Esophagus muscularis mucosa (tissue), 4 donors: ENCODE measurements around the gene COPS6. TPM values are rescaled to one million over a fixed set of nuclear protein-coding genes. Genes with fewer than 3 reads are reported as not detected.

Source experiments
- DNase-seq: peaks from one replicate; pipeline ENCODE4 v3.0.0-alpha.2; 2017; ENCODE audit errors: extremely low spot score
- H3K27ac ChIP-seq, 4 donors: fragments of 200-600 bp; sonication (generic); replicated peaks in 1 of 4; 1 replicate in 3 of 4; 2 replicates in 1 of 4; pipeline ENCODE4 v1.5.1; 2016 to 2019; ENCODE audit warnings: mild to moderate bottlenecking in 1 of 4
- H3K27me3 ChIP-seq, 4 donors: fragments of 200-600 bp; sonication (generic); one replicate each; pipeline versions ENCODE4 v1.5.1 to v1.6.0; 2016 to 2019
- H3K36me3 ChIP-seq, 4 donors: fragments of 200-600 bp; sonication (generic); one replicate each; pipeline ENCODE4 v1.5.1; 2016 to 2019
- H3K4me1 ChIP-seq, 4 donors: fragments of 200-600 bp; sonication (generic); one replicate each; pipeline ENCODE4 v1.5.1; 2016 to 2019
- H3K4me3 ChIP-seq, 4 donors: fragments of 200-600 bp; sonication (generic); 1 replicate in 2 of 4; 2 replicates in 2 of 4; pipeline ENCODE4 v1.5.1; 2016 to 2019; ENCODE audit warnings: mild to moderate bottlenecking in 4 of 4, moderate library complexity in 1 of 4
- H3K9me3 ChIP-seq, 4 donors: fragments of 200-600 bp; sonication (generic); 1 replicate in 3 of 4; 2 replicates in 1 of 4; pipeline ENCODE4 v1.5.1; 2016 to 2019
- CTCF ChIP-seq, 3 experiments: fragments of 200-600 bp in 2 of 3; fragments of 450-650 bp in 1 of 3; sonication (generic) in 2 of 3; IDR thresholded peaks; one replicate each; pipeline ENCODE4 v1.5.1; 2017 to 2019; ENCODE audit warnings: antibody characterized with exemption in 3 of 3, mild to moderate bottlenecking in 2 of 3, moderate library complexity in 1 of 3
- EP300 ChIP-seq: sonication (generic); formaldehyde crosslinking; IDR thresholded peaks from one replicate; pipeline ENCODE4 v1.6.1; 2017; ENCODE audit warnings: antibody characterized with exemption
- POLR2A ChIP-seq: fragments of 450-650 bp; IDR thresholded peaks from one replicate; pipeline ENCODE4 v1.6.1; 2017; ENCODE audit warnings: antibody characterized with exemption, moderate library complexity, mild to moderate bottlenecking, low read depth
- POLR2AphosphoS5 ChIP-seq, 2 donors: sonication (generic); formaldehyde crosslinking; IDR thresholded peaks; one replicate each; pipeline ENCODE4 v1.6.1; 2017; ENCODE audit warnings: antibody characterized with exemption in 2 of 2
- WGBS: methylation state at CpG from one replicate; pipeline ENCODE4 v1.1.5; 2018; 5-methylcytosine and 5-hydroxymethylcytosine counted together
- intact Hi-C: fragments of 100-400 bp; cut with DNase I; formaldehyde crosslinking; loops from one replicate; pipeline ENCODE4 v1.15.1; 2023
- total RNA-seq, 4 donors: library from RNA; depleted of rRNA; stranded (reverse); fragments of >200 nt; gene quantifications; one replicate each; pipeline versions ENCODE4 v1.1.0 to v1.2.1, GENCODE V29; 2016

Gene COPS6
- total RNA-seq, 4 donors from 2014 or later: 49.4 to 97.6 (median 73.7) TPM

GRCh38 chr7:100107890-100108289, 19.1 kb downstream of the COPS6 start:
- H3K27ac ChIP-seq: no peak overlapping the region
- no peaks in the 10 kb centered on the region for H3K27me3 ChIP-seq
- intact Hi-C loops: no loop called here
- H3K4me1 ChIP-seq: peaks cover 0 to 6% (median 2%) of the 10 kb centered on the region in 4 donors
- no peaks in the 10 kb centered on the region for H3K9me3 ChIP-seq
- TF ChIP-seq POLR2AphosphoS5 (IDR thresholded peaks at IDR 0.05): no peak
- TF ChIP-seq POLR2A: no peak
- TF ChIP-seq CTCF (IDR thresholded peaks at IDR 0.05): no peak
- TF ChIP-seq EP300: no peak
- H3K4me3 ChIP-seq: no peak overlapping the region
- no peak for DNase-seq
- WGBS: 80% methylated on average over 10 of the region's 11 CpGs
- peaks cover 60 to 100% (median 99%) of the 10 kb centered on the region in 4 donors for H3K36me3 ChIP-seq

- Histone ChIP-seq H3K27me3 (no peaks in the 10 kb centered on the region), H3K4me1 (no peaks in the 10 kb centered on the region), H3K4me3 (no peak overlapping the region), H3K27ac (no peak overlapping the region), H3K9me3 (no peaks in the 10 kb centered on the region), H3K36me3 (peaks cover 53 to 99% (median 96%) of the 10 kb centered on the region in 4 donors)
- no peak for TF ChIP-seq CTCF (IDR thresholded peaks at IDR 0.05)
- TF ChIP-seq EP300: no peak
- no peak for TF ChIP-seq POLR2AphosphoS5 (IDR thresholded peaks at IDR 0.05)
- TF ChIP-seq POLR2A: no peak
- intact Hi-C loops: no loop called here
- 85% methylated on average over 12 of the region's 12 CpGs for WGBS
- no peak for DNase-seq
Measured at GRCh38 chr7:100109521-100110163, 20.9 kb downstream of the COPS6 start.

GRCh38 chr7:100111156-100111555, 22.4 kb downstream of the COPS6 start:
- peaks cover 38 to 89% (median 81%) of the 10 kb centered on the region in 4 donors for H3K36me3 ChIP-seq
- intact Hi-C loops: no loop called here

GRCh38 chr7:100111914-100112313, 23.1 kb downstream of the COPS6 start:
- Histone ChIP-seq H3K4me1 (no peaks in the 10 kb centered on the region), H3K36me3 (peaks cover 30 to 82% (median 74%) of the 10 kb centered on the region in 4 donors), H3K9me3 (no peaks in the 10 kb centered on the region), H3K27ac (no peak overlapping the region), H3K27me3 (no peaks in the 10 kb centered on the region), H3K4me3 (no peak overlapping the region)
- no peak for TF ChIP-seq CTCF (IDR thresholded peaks at IDR 0.05)
- no peak for TF ChIP-seq EP300
- no peak for TF ChIP-seq POLR2AphosphoS5 (IDR thresholded peaks at IDR 0.05)
- no peak for TF ChIP-seq POLR2A
- WGBS: 78% methylated on average over 7 of the region's 13 CpGs
- no peak for DNase-seq
- intact Hi-C loops: no loop called here

More at GRCh38 chr7:100111156-100111555, 22.4 kb downstream of the COPS6 start:
- WGBS: 93% methylated on average over 6 of the region's 7 CpGs
- TF ChIP-seq CTCF (IDR thresholded peaks at IDR 0.05) (no peak), EP300 (no peak), POLR2AphosphoS5 (IDR thresholded peaks at IDR 0.05) (no peak), POLR2A (no peak)
- Histone ChIP-seq H3K9me3 (no peaks in the 10 kb centered on the region), H3K4me3 (no peak overlapping the region), H3K27ac (no peak overlapping the region), H3K27me3 (no peaks in the 10 kb centered on the region), H3K4me1 (no peaks in the 10 kb centered on the region)
- no peak for DNase-seq

- H3K27me3 ChIP-seq: no peaks in the 10 kb centered on the region
Measured at GRCh38 chr7:100115026-100115425, 26.3 kb downstream of the COPS6 start.

More at GRCh38 chr7:100115026-100115425, 26.3 kb downstream of the COPS6 start:
- Histone ChIP-seq H3K27ac (no peak overlapping the region), H3K9me3 (no peaks in the 10 kb centered on the region), H3K4me1 (peaks cover 8 to 18% (median 14%) of the 10 kb centered on the region in 4 donors), H3K4me3 (no peak overlapping the region), H3K36me3 (peaks cover 15 to 51% (median 43%) of the 10 kb centered on the region in 4 donors)
- WGBS: 82% methylated on average over 7 of the region's 7 CpGs
- intact Hi-C loops: no loop called here
- no peak for TF ChIP-seq POLR2A
- TF ChIP-seq POLR2AphosphoS5 (IDR thresholded peaks at IDR 0.05): no peak
- no peak for TF ChIP-seq EP300
- no peak for TF ChIP-seq CTCF (IDR thresholded peaks at IDR 0.05)
- DNase-seq: no peak
